Progenitor cell of endocrine pancreas (in vitro differentiated cells): ENCODE results near the gene E2F4. TPM values are rescaled to one million over a fixed set of nuclear protein-coding genes. Genes with fewer than 3 reads are reported as not detected.
A peak's percentile ranks its signal among the peaks of the same experiment; 100 is the strongest.

Source experiments
- DNase-seq: peaks from one replicate; pipeline ENCODE4 v3.0.0; 2021; ENCODE audit warnings: low spot score; ENCODE audit not compliant: unreplicated experiment
- H3K27ac Mint-ChIP-seq: 2 replicates; pipeline ENCODE4 v1.8.0; 2021; ENCODE audit warnings: mild to moderate bottlenecking, moderate library complexity, mixed read lengths
- H3K27me3 Mint-ChIP-seq: 2 replicates; pipeline ENCODE4 v1.8.0; 2021; ENCODE audit warnings: mixed read lengths
- H3K36me3 Mint-ChIP-seq: 2 replicates; pipeline ENCODE4 v1.8.0; 2022; ENCODE audit warnings: mixed read lengths; ENCODE audit not compliant: insufficient read depth
- H3K4me1 Mint-ChIP-seq: 2 replicates; pipeline ENCODE4 v1.8.0; 2021; ENCODE audit warnings: low read depth, mixed read lengths
- H3K4me3 Mint-ChIP-seq: 2 replicates; pipeline ENCODE4 v1.8.0; 2021; ENCODE audit warnings: low read depth, mild to moderate bottlenecking, moderate library complexity, mixed read lengths
- H3K9me3 Mint-ChIP-seq: 2 replicates; pipeline ENCODE4 v1.8.0; 2021; ENCODE audit warnings: low read depth, mixed read lengths
- total RNA-seq: library from RNA; stranded (reverse); gene quantifications from 2 replicates; pipeline ENCODE4 v1.2.1, GENCODE V29; 2021
- TF ChIP-seq, protein P1 (sequence below): fragments of 200-600 bp; sonication (generic); IDR thresholded peaks from one replicate; pipeline ENCODE4 v1.5.0; 2021; ENCODE audit warnings: antibody characterized with exemption, mild to moderate bottlenecking; ENCODE audit not compliant: unreplicated experiment

Gene E2F4
- total RNA-seq, 1 donor from 2014 or later: 82.1 TPM

- TF ChIP-seq, protein P1, sequence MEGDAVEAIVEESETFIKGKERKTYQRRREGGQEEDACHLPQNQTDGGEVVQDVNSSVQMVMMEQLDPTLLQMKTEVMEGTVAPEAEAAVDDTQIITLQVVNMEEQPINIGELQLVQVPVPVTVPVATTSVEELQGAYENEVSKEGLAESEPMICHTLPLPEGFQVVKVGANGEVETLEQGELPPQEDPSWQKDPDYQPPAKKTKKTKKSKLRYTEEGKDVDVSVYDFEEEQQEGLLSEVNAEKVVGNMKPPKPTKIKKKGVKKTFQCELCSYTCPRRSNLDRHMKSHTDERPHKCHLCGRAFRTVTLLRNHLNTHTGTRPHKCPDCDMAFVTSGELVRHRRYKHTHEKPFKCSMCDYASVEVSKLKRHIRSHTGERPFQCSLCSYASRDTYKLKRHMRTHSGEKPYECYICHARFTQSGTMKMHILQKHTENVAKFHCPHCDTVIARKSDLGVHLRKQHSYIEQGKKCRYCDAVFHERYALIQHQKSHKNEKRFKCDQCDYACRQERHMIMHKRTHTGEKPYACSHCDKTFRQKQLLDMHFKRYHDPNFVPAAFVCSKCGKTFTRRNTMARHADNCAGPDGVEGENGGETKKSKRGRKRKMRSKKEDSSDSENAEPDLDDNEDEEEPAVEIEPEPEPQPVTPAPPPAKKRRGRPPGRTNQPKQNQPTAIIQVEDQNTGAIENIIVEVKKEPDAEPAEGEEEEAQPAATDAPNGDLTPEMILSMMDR: no peak
- Mint-ChIP-seq H3K9me3 (no peaks in the 10 kb centered on the region), H3K27me3 (peaks cover 9% of the 10 kb centered on the region), H3K36me3 (no peaks in the 10 kb centered on the region), H3K4me1 (peaks cover 14% of the 10 kb centered on the region), H3K4me3 (no peak overlapping the region), H3K27ac (no peak overlapping the region)
- no peak for DNase-seq
These were observed 51.5 kb downstream of the E2F4 start for GRCh38 chr16:67243481-67243880.

DNA sequence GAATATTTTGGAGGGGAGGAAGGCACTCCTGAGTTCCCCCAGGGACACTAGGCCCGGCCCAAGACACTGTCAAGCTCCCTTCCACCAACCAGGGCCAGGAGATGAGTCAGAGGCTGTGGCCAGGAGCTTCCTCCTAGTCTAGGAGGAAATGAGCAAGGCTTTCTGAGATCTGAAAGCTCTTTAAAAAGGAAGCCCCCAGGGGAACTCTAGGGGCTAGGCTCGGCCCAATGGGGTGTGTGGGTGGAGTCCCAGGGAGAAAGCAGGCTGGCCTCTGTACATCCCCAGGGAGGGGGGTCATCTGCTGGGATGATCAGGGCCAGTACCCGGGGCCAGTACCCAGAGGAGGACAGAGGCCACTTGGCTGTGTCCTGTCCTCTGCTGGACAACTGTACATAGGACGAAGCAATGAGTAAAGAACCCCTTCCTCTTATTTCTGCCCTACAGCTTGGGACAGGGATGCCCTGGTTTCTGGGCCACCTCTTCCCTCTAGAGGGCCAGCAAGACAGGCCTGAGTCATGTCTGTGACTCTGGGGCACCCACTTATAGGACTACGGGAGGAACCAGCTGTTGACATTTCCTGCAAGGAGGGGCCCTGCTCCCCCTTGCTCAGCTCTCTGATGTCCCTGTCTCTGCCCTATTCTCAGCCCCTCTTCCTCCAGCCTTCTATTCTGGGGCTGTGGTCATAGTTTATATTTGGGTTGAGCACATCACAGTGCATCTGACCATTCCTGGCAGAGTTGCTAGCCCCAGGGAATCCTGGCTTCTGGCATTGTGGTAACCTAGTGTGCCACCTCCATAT, 52.6 kb downstream of the E2F4 start:
- no peak for DNase-seq
- TF ChIP-seq, protein P1: no peak
- Mint-ChIP-seq H3K4me3 (peak overlapping the region; percentile 85), H3K9me3 (no peaks in the 10 kb centered on the region), H3K27me3 (peaks cover 15% of the 10 kb centered on the region), H3K36me3 (no peaks in the 10 kb centered on the region), H3K4me1 (peaks cover 18% of the 10 kb centered on the region), H3K27ac (peak overlapping the region; percentile 37)

DNA sequence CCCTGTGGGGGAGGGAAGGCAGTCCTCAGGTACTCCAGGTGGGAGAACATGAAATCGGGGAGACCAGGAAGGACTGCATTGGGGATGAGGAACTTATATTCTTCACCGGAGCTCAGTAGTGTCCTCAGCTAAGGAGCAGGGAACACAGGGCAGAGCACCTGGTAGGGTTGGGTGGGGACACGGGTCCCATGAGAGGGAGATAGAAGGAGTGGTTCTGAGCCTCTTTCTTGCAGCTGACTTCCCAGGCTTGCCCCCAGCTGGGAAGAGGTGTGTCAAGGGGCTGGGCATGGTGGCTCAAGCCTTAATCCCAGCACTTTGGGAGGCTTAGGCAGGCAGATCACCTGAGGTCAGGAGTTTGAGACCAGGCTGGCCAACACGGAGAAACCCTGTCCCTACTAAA, 53.2 kb downstream of the E2F4 start:
- Mint-ChIP-seq H3K36me3 (no peaks in the 10 kb centered on the region), H3K27ac (peak overlapping the region; percentile 96), H3K4me3 (peak overlapping the region; percentile 85), H3K27me3 (peaks cover 21% of the 10 kb centered on the region), H3K9me3 (no peaks in the 10 kb centered on the region), H3K4me1 (peaks cover 18% of the 10 kb centered on the region)
- no peak for DNase-seq
- TF ChIP-seq, protein P1: no peak

DNA sequence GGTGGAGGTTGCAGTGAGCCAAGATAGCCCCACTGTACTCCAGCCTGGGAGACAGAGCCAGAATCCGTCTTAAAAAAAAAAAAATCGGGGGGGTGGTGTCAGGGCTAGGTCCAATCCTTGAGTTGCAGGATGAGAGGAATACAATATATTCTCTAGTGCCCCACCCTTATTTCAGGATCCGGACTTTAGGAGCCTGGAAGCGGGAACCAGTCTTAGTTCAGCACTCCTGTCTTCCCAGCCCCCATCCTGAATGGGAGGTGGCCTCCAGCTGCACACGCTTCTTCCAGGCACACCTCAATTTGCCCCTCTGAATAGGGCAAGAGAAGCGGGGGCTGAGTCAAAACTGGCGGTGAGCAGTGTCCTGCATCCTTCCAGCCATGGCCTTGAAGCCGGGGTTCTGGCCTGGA, 53.7 kb downstream of the E2F4 start:
- Mint-ChIP-seq H3K4me3 (peak overlapping the region; percentile 85), H3K4me1 (peaks cover 18% of the 10 kb centered on the region)
- DNase-seq: no peak

GRCh38 chr16:67246081-67246755, 54.3 kb downstream of the E2F4 start:
- Mint-ChIP-seq H3K27me3 (peaks cover 31% of the 10 kb centered on the region), H3K9me3 (no peaks in the 10 kb centered on the region), H3K27ac (peak overlapping the region; percentile 96), H3K4me1 (peaks cover 18% of the 10 kb centered on the region), H3K36me3 (no peaks in the 10 kb centered on the region), H3K4me3 (peak overlapping the region; percentile 85)
- TF ChIP-seq, protein P1: peak; percentile 58
- DNase-seq: peak; percentile 71

More for the DNA sequence above, 53.7 kb downstream of the E2F4 start:
- no peaks in the 10 kb centered on the region for H3K9me3 Mint-ChIP-seq
- H3K36me3 Mint-ChIP-seq: no peaks in the 10 kb centered on the region
- H3K27ac Mint-ChIP-seq: peak overlapping the region; percentile 96
- TF ChIP-seq, protein P1: no peak
- peaks cover 26% of the 10 kb centered on the region for H3K27me3 Mint-ChIP-seq
